ENCODE results near the gene FBXO48. TPM values are rescaled to one million over a fixed set of nuclear protein-coding genes. Genes with fewer than 3 reads are reported as not detected.

The FBXO48 gene
- total and polyA plus RNA-seq, 2 of the 8 experiments (the other 6 are each of a cell fraction or from before 2014, with no cell fraction given) = 1.1 to 1.5 TPM

GRCh38 chr2:68432696-68433658 lies 34.1 kb downstream of the FBXO48 start:
- Histone ChIP-seq H3K4me2 (ENCODE audit: insufficient read depth in 1 of 2, low read depth in 2 of 2, low read length in 2 of 2) (no peak overlapping the region), H2BK20ac (ENCODE audit: low read length) (no peak overlapping the region), H3K4me3 (ENCODE audit: extremely low read depth in 1 of 4, insufficient read depth in 2 of 4, low read depth in 3 of 4, low read length in 4 of 4) (no peak overlapping the region), H3K9me3 (ENCODE audit: insufficient read depth in 2 of 2, low read depth in 1 of 2, low read length in 1 of 2) (peaks cover 0 to 3% of the 10 kb centered on the region in 2 experiments; a peak in 1 of 4 replicates), H3K4ac (replicated peaks; ENCODE audit: insufficient read length, low read depth, low read length) (no peak overlapping the region), H3K56ac (replicated peaks; ENCODE audit: insufficient read length, low read depth, low read length) (no peak overlapping the region), H3K36me3 (ENCODE audit: control insufficient read depth in 2 of 4, insufficient read depth in 4 of 4, low read length in 3 of 4) (no peaks in the 10 kb centered on the region), H2AFZ (ENCODE audit: low read length) (no peak overlapping the region; the same call in 1 of the 2 replicates), H2AK5ac (ENCODE audit: low read depth, low read length) (no peak overlapping the region), H2BK5ac (ENCODE audit: low read depth, low read length) (no peak overlapping the region), H3K4me1 (replicated peaks in 1 of 4; ENCODE audit: control insufficient read depth in 3 of 4, insufficient read depth in 4 of 4, low read length in 3 of 4) (no peaks in the 10 kb centered on the region), H4K8ac (ENCODE audit: extremely low read depth, insufficient read depth, low read length) (peak overlapping the region; percentile 64; the same call in 1 of the 2 replicates), H4K91ac (replicated peaks; ENCODE audit: insufficient read length, low read length) (no peak overlapping the region), H3K18ac (ENCODE audit: extremely low read depth, low read length) (no peak overlapping the region), H2BK120ac (replicated peaks; ENCODE audit: low read depth, low read length) (no peak overlapping the region), H3K27ac (ENCODE audit: low read depth, low read length) (no peak overlapping the region), H2BK12ac (ENCODE audit: low read depth, low read length) (no peak overlapping the region), H3K23me2 (ENCODE audit: low read depth, low read length) (no peaks in the 10 kb centered on the region), H4K20me1 (replicated peaks in 1 of 2; ENCODE audit: control insufficient read depth in 1 of 2, insufficient read depth in 2 of 2, low read length in 2 of 2) (no peaks in the 10 kb centered on the region), H4K5ac (ENCODE audit: insufficient read length, low read depth, low read length) (no peak overlapping the region), H3K23ac (ENCODE audit: insufficient read length) (no peak overlapping the region), H3K79me2 (ENCODE audit: control insufficient read depth in 1 of 2, insufficient read depth in 2 of 2, low read length in 2 of 2) (no peaks in the 10 kb centered on the region), H2BK15ac (ENCODE audit: low read length) (no peak overlapping the region), H3K9ac (replicated peaks in 1 of 4; ENCODE audit: extremely low read depth in 1 of 4, low read depth in 3 of 4, low read length in 3 of 4) (no peak overlapping the region), H3K14ac (ENCODE audit: insufficient read length) (no peak overlapping the region), H3K27me3 (replicated peaks in 1 of 4; ENCODE audit: control insufficient read depth in 3 of 4, extremely low read depth in 1 of 4, insufficient read depth in 3 of 4, low read length in 3 of 4) (no peaks in the 10 kb centered on the region), H3K79me1 (ENCODE audit: low read depth, low read length) (no peaks in the 10 kb centered on the region)
- ChIA-PET CTCF (ENCODE audit: partially characterized antibody) (interaction anchor here (0.8 to 1.4 kb wide), 3 partner anchors 9 to 75 kb away, joined by 3 to 5 read pairs (median 3); no protein-coding TSS in a partner anchor), POLR2A (ENCODE audit: partially characterized antibody) (no interaction called here)
- WGBS, 2 experiments (ENCODE audit: extremely low coverage in 1 of 2, insufficient coverage in 1 of 2, insufficient read length in 1 of 2, insufficient replicate concordance in 2 of 2, low coverage in 1 of 2, low lambda C conversion rate in 2 of 2, missing lambda C conversion rate in 1 of 2) = 89% methylated on average over 13 of the region's 14 CpGs; no CpG with 5 or more reads in 1 of the 2 experiments
- FAIRE-seq = no peak
- no peak for DNase-seq (ENCODE audit: low read depth in 1 of 2, low spot score in 2 of 2)
- TF ChIP-seq CTCF (IDR thresholded peaks at IDR 0.05; ENCODE audit: control extremely low read depth in 1 of 3, insufficient read depth in 1 of 3, low read depth in 1 of 3, low read length in 3 of 3) (no peak), POLR2A (IDR thresholded peaks at IDR 0.05; ENCODE audit: control extremely low read depth in 1 of 2, low read depth in 2 of 2, low read length in 2 of 2) (no peak), TAF7 (optimal IDR thresholded peaks at IDR 0.05; ENCODE audit: borderline replicate concordance, low read depth, low read length) (no peak), YY1 (IDR thresholded peaks at IDR 0.05; ENCODE audit: low read depth, low read length) (no peak), SAP30 (IDR thresholded peaks at IDR 0.05; ENCODE audit: insufficient read depth, insufficient replicate concordance, low read length) (no peak), KDM1A (IDR thresholded peaks at IDR 0.05; ENCODE audit: borderline replicate concordance, low read length) (no peak), PHF8 (conservative IDR thresholded peaks at IDR 0.05; ENCODE audit: low read depth, low read length) (no peak), GTF2F1 (IDR thresholded peaks at IDR 0.05; ENCODE audit: borderline replicate concordance, low read depth, low read length) (no peak), SUZ12 (IDR thresholded peaks at IDR 0.05; ENCODE audit: low read length) (no peak)
